Fibroblast of villous mesenchyme (primary cell): ENCODE data around the gene STING1. TPM values are rescaled to one million over a fixed set of nuclear protein-coding genes. Genes with fewer than 3 reads are reported as not detected.
"Not testable (repeated sequence)": the region's sequence is repeated elsewhere in the genome, so short reads cannot be mapped to it uniquely, and the experiment has no call there.

Source experiments
- DNase-seq: peaks from one replicate; pipeline ENCODE4 v3.0.0-alpha.2; 2010; ENCODE audit warnings: low read depth
- H3K4me3 ChIP-seq: 2 replicates; pipeline ENCODE4 v1.5.1; 2011; ENCODE audit warnings: low read depth, mild to moderate bottlenecking, low read length
- total RNA-seq: library from RNA; depleted of rRNA; stranded (reverse); fragments of >200 nt; gene quantifications from 2 replicates; pipeline ENCODE4 v1.2.3, GENCODE V29; 2012
- TF ChIP-seq, protein P1 (sequence below): IDR thresholded peaks from 2 replicates; pipeline ENCODE4 v1.5.1; 2012; ENCODE audit warnings: low read depth, mild to moderate bottlenecking, low read length; ENCODE audit not compliant: insufficient read depth

The STING1 gene
- 25.9 and 26.7 TPM in 2 replicates for total RNA-seq

DNA sequence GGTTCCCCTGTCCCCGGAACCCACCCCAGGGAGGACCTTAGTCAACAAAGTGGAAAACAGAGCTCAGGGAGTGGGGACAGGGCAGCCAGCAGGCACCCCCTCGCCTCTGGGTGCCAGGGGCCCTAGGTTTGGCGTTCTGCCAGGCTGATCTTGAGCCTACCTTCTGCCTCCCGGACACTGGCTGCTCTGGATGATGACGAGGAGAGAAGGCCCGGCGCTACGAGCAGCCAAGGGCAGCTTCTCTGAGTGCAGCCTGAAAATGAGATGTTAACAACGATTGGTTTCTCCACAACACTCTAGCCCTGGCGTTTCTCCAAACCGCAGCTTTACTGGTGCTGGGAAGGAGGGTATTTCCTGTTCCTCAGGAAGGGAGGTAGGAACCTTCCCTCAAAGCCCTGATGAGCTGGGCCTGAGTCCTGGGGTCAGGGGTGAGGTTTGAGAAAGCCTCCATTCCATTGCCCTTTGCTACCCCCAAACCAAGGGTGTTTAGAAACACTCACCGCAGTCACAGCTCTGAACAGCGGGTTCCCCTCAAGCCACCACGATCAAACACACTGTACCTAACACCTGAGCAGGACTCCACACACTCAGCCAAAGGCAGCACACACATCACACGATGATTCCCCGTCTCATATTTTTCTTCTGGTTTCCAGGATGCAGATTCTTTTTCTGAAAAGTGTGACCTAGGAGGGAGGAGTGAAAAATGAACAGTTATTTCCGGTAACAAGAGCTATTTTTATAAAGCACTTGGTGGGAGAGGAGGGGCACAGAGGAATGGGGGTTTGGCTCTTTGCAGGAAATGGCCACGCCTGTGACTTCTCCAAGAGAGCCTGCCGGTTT is at the start of gene STING1:
Gene STING1, minus strand, starts transcription at position 709 of the 840 bp plus-strand sequence. CDS start 1,054 bp downstream, outside the sequence.
- DNase-seq: peak; percentile 99
- peak within 1 kb of the TSS; percentile 54 for H3K4me3 ChIP-seq
- TF ChIP-seq, protein P1, sequence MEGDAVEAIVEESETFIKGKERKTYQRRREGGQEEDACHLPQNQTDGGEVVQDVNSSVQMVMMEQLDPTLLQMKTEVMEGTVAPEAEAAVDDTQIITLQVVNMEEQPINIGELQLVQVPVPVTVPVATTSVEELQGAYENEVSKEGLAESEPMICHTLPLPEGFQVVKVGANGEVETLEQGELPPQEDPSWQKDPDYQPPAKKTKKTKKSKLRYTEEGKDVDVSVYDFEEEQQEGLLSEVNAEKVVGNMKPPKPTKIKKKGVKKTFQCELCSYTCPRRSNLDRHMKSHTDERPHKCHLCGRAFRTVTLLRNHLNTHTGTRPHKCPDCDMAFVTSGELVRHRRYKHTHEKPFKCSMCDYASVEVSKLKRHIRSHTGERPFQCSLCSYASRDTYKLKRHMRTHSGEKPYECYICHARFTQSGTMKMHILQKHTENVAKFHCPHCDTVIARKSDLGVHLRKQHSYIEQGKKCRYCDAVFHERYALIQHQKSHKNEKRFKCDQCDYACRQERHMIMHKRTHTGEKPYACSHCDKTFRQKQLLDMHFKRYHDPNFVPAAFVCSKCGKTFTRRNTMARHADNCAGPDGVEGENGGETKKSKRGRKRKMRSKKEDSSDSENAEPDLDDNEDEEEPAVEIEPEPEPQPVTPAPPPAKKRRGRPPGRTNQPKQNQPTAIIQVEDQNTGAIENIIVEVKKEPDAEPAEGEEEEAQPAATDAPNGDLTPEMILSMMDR: no peak

DNA sequence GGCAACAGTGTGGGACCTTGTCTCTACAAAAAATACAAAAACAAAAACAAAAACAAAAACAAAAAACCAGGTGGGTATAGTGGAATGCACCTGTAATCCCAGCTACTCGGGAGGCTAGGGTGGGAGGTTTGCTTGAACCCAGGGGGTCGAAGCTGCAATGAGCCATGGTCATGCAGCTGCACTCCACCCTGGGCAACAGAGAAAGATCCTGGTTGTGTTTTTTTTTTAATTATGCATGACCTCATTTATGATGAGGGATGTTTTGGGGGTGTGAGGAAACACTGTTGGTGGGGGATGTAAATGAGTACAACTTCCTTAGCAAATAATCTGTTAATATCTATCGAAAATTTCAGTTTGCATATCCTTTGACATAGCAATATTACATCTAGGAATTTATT is 49.2 kb upstream of the STING1 start:
- TF ChIP-seq, protein P1: no peak
- no peak for DNase-seq
- H3K4me3 ChIP-seq: no peak overlapping the region

DNA sequence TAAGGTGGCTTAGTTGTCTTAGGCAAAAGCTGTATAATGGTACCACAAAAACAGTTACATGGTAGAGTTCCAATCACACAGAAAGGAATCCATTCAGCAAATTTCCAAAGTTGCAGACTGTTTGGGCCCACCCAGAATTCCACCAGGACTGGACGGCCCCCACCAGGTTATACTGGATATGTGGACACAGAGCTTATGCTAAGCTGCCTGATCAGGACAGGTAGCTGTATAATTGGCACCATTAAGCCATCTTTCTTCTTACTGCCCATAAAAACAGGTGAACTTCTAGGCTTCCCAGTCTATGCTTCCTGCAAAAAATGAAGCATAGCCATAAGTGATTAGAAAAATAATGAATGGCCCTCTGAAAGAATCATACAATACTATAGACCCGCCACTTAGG is 47.5 kb upstream of the STING1 start:
- DNase-seq, H3K4me3 ChIP-seq: not testable (repeated sequence)

DNA sequence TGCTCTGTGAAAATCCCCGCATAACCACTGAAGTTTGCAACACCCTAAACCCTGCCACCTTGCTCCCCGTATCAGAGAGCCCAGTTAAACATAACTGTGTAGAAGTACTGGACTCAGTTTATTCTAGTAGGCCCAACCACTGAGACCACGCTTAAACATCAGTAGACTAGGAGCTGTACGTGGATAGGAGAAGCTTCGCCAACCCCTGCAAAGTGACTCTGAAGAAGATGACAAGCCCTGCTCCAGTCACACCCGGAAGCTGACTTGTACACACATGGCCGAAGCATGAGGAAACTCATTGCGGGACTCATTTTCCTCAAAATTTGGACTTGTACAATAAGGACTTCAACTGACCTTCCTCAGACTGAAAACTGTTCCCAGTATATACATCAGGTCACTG is 46.1 kb upstream of the STING1 start:
- not testable (repeated sequence) for H3K4me3 ChIP-seq, DNase-seq

DNA sequence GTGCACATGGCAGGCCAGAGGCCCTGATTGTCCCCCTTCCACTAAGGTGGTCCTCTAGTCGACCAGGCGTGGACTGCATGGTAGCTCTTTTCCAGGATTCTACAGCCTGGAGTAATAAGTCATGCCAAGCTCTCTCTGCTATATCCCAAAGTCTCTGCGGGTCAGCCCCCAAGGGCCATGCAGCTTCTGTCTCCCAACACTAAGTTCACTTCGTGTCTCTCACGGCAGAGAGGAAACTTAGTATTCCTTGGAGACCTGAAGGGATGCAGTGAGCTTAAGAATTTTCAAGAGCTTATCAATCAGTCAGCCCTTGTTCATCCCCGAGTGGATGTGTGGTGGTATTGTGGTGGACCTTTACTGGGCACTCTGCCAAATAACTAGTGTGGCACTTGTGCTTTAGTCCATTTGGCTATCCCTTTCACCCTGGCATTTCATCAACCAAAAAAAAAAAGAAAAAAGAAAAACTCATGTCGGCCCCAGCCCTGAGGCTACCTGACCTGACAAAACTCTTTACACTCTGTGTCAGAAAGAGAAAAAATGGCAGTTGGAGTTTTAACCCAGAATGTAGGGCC is 45.4 kb upstream of the STING1 start:
- DNase-seq, H3K4me3 ChIP-seq: not testable (repeated sequence)

DNA sequence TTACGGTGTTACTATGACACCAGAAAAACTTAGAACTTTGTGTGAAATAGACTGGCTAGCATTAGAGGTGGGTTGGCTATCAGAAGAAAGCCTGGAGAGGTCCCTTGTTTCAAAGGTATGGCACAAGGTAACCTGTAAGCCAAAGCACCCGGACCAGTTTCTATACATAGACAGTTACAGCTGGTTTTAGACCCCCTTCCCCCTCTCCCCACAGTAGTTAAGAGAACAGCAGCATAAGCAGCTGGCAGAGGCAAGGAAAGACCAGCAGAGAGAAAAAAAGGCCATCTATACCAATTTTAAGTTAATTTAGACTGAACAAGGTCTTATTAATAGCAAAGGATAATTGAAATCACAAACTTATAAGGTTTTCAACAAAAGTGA is 44.5 kb upstream of the STING1 start:
- H3K4me3 ChIP-seq, DNase-seq: not testable (repeated sequence)

DNA sequence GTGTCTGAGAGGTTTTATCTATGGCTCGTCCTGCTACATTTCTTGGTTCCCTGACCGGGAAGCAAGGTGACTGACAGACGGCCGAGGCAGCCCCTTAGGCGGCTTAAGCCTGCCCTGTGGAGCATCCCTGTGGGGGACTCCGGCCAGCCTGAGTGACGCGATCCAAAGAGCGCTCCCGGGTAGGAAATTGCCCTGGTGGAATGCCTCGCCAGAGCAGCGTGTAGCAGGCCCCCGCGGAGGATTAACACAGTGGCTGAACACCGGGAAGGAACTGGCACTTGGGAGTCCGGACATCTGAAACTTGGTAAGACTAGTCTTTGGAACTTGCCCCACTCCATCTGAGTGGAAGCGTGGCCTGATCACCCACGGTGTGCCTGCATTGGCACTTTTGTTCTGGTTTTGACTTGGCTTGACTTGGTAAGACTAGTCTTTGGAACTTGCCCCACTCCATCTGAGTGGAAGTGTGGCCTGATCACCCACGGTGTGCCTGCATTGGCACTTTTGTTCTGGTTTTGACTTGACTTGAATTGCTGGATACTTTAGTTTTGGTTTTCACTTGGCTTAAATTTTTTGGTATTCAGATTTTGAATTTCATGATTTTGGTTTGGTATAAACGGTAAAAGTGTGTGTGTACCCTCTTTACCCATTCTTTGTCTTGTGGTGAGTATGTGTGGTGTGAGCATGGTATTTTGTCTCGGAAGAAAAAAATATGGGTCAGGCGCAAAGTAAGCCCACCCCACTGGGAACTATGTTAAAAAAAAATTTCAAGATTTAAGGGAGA is 43.9 kb upstream of the STING1 start:
- DNase-seq, H3K4me3 ChIP-seq: not testable (repeated sequence)

DNA sequence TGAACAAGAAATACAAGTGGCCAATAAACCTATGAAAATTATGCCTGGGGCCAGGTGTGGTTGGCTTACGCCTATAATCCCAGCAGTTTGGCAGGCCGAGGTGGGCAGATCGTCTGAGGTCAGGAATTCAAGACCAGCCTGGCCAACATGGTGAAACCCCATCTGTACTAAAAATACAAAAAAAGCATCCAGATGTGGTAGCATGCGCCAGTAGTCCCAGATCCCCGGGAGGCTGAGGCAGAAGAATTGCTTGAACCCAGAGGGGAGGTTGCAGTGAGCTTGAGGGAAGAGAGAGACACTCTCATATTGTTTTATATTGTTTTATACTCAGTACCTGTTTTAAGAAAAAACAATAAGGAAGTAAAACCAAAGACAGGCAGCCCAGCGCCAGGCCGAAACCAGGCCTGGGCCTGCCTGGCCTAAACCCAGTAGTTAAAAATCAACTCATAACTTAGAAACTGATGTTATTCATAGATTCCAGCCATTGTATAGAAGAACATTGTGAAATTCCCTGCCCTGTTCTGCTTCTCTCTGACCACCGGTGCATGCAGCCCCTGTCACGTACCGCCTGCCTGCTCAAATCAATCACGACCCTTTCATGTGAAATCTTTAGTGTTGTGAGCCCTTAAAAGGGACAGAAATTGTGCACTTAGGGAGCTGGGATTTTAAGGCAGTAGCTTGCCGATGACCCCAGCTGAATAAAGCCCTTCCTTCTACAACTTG is 43.2 kb upstream of the STING1 start:
- H3K4me3 ChIP-seq, DNase-seq: not testable (repeated sequence)

DNA sequence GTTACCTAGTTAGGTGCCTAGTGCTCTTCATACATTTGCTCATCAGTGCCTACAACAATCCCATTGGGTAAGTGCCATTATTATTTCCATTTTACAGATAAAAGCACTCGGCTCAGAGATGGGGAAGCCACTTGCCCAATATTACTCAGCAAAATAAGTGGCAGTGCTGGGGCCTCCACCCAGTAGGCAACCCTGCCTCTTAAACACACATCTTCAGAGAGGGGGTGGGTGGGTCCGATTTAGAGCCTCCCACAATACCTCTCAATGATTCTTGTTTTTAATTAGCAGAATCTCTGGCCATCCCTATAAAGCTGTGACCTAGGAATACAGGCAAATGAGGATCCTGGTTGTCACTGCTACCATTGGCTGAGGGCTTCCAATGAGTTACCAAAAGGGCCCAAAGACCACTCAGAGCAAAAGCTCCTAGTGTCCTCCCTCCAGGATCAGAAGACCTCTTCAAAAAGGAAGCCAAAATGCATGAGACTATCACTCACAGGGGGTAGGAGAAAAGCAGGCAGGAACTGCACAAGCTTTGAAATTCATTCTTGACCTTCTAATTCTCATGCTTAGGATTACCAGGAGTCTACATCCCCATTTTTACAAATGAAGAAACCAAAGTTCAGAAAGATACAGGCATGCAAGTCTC is 42.5 kb upstream of the STING1 start:
- no peak for DNase-seq
- TF ChIP-seq, protein P1: no peak
- no peak overlapping the region for H3K4me3 ChIP-seq
